HG03103 (cell line): ENCODE results near the gene LIME1.

Experiments
- ATAC-seq: cut with Tn5 transposase; IDR thresholded peaks from one replicate; pipeline ENCODE4 v1.9.1; 2021; ENCODE audit warnings: low read depth; ENCODE audit not compliant: unreplicated experiment

LIME1 gene

DNA sequence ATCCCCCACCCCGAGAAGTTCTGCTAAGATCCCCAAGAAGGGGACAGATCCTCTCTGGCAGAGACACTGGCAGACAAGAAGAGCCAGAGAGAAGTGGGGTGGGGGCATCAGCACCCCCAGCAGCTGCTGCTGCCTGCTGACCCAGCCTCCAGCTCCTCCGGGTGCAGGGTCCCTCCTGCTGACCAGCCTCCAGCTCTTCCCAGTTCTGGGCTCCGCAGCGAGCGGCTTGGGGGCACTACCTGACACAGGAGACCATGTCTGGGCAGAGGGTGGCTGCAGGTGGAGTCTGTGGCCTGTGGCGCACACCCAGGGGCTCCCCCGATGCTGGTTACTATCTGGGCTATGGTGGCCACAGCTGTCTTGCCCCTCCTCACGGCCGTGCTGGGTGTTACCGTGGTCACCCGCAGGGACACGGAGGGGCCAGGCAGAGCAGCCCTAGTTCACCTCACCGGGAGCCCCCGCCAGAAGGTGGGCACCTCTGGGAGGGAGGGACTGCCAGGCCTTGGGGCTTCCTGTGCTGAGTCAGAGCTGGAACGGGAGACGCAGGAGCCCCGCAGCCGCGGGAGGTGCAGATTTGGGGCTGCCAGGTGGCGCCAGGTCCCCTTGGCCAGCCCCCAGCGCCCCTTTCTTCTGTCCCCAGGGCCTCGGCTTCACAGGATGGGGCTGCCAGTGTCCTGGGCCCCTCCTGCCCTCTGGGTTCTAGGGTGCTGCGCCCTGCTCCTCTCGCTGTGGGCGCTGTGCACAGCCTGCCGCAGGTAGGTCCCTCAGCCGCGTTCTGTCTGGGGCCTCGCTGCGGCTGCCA lies 630 bp downstream of the LIME1 start:
- ATAC-seq, result no peak

DNA sequence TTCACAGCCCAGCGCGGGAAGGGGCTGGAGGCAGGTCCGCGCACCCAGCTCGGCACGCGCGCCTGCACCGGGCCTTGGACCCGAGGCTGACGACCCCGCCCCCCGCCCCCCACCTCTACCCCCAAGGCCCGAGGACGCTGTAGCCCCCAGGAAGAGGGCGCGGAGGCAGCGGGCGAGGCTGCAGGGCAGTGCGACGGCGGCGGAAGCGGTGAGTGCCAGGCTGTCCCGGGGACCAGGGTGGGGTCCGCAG lies 1.2 kb downstream of the LIME1 start:
- no peak for ATAC-seq

DNA sequence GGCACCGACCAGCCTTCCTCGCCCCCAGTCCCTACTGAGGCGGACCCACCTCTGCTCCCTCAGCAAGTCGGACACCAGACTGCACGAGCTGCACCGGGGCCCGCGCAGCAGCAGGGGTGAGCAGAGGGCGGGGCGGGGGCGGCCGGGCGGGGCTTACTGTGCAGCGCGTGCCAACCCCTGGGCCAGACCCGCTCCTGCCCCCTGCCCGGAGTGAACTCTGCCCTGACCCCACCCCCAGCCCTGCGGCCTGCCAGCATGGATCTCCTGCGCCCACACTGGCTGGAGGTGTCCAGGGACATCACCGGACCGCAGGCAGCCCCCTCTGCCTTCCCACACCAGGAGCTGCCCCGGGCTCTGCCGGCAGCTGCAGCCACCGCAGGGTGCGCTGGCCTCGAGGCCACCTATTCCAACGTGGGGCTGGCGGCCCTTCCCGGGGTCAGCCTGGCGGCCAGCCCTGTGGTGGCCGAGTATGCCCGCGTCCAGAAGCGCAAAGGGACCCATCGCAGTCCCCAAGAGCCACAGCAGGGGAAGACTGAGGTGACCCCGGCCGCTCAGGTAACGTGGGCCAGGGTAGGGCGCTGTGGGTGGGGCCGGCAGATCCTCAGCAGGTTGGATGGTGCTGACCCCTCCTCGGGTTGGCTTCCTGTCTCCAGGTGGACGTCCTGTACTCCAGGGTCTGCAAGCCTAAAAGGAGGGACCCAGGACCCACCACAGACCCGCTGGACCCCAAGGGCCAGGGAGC lies 1.7 kb downstream of the LIME1 start:
- no peak for ATAC-seq

DNA sequence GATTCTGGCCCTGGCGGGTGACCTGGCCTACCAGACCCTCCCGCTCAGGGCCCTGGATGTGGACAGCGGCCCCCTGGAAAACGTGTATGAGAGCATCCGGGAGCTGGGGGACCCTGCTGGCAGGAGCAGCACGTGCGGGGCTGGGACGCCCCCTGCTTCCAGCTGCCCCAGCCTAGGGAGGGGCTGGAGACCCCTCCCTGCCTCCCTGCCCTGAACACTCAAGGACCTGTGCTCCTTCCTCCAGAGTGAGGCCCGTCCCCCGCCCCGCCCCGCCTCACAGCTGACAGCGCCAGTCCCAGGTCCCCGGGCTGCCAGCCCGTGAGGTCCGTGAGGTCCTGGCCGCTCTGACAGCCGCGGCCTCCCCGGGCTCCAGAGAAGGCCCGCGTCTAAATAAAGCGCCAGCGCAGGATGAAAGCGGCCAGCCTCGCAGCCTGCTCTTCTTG lies 2.2 kb downstream of the LIME1 start:
- ATAC-seq, result no peak

DNA sequence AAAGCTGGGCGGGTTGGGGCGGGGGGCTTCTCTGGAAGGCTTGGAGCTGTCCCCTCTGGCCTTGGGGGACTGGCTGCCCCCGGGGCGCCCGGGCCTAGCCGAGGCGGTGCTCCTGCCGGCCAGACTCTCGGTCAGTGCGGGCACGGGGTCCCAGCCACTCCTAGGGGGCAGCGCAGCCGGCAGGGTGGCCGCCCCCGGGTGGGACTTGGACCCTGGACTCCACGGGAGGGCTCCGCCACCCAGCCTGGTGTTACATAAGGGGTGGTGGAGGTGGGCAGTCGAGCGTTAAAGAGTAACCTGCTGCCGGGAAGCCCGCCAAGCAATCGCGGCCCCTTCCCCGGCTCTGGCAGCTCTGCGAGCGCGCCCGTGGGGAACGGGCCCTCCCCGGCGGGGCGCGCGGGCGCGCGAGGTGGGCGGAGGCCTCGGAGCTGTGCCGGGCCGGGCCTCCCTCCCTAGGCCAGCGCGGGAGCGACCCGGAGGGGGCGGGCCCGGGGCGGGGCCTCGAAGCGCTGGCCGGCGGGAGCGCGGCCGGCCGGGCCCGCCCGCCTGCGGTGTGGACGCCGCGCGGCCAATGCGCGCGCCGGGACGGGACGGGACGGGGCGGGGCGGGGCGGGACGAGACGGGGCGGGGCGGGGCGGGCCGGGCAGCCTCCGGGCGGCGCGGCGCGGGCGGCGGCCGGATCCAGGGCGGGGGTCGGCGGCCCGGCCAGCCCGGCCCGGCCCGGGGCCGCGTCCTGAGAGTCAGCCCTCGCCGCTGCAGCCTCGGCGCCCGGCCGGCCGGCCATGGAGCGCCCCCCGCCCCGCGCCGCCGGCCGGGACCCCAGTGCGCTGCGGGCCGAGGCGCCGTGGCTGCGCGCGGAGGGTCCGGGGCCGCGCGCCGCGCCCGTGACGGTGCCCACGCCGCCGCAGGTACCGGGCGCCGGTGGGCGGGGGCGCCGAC lies 2.9 kb downstream of the LIME1 start, which contains the start of gene SLC2A4RG:
TSS of gene SLC2A4RG (plus strand) at position 647 of the 940 bp plus-strand sequence. CDS start at position 784, 137 bp downstream.
- ATAC-seq, result no peak

DNA sequence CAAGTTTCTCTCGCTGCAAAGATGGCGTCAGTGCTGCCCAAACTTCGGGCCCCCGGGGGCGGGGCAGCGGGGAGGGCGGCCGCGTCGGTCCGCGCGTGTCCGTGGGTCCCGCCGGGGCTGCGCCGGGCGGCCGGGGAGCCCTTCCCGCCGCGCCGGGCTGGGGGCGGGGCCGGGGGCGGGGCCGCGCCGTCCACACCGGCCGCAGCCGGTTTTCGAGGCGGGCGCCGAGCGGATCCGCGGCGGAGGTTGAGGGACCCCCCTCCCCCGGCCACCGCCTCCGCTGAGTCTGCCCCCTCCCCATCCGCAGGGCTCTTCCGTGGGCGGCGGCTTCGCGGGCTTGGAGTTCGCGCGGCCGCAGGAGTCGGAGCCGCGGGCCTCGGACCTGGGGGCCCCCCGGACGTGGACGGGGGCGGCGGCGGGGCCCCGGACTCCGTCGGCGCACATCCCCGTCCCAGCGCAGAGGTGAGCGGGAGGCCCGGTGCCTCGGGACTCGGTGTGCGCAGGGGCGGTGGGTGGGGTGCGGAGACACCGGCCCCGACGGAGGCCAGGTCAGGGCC lies 3.7 kb downstream of the LIME1 start:
- no peak for ATAC-seq

DNA sequence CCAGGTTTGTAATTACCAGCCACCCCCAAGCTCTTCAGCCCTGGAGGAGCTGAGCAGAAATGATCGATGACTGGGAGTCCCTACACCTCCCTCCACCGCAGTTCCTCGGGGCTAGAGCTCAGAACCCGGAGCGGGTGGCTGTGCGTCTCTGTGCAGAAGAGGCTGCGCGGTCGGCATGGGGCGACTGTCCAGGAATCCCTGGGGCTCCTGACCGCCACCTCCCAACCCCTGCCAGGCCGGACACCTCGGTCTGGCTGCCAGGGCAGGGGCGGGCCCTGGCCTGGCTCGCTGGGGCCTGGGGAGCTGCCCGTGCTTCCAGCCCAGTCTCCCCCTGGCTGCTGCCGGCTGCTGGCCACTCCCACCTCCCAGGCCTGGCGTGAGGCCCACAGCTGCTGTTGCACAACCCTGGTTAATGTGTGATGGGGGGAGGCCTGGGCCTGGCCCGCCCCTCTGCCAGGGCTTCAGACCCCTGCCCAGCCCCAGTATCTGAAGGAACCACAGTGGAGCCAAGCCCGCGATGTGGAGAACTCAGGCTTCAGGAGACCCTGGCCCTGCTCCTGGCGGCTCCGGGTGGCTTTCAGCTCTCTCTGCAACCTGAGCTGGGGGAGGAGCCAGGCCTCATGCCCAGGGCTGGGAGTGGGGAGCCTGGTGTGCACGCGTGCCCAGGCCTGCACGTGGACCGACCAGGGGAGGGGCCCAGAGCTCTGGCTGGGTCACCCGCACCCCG lies 4.3 kb downstream of the LIME1 start:
- ATAC-seq, result no peak

DNA sequence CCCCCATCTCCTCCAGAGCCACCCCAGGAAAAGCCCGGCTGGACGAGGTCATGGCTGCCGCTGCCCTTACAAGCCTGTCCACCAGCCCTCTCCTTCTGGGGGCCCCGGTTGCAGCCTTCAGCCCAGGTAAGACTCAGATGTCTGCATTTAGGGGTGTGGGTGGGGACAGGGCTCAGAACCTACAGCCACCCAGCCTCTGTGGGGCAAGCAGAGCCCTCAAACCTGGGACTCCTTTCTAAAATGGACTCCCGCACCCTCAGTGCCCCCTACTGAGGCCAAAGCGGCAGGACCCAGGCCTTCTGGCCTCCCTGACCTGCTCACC lies 4.9 kb downstream of the LIME1 start:
- ATAC-seq, result no peak

DNA sequence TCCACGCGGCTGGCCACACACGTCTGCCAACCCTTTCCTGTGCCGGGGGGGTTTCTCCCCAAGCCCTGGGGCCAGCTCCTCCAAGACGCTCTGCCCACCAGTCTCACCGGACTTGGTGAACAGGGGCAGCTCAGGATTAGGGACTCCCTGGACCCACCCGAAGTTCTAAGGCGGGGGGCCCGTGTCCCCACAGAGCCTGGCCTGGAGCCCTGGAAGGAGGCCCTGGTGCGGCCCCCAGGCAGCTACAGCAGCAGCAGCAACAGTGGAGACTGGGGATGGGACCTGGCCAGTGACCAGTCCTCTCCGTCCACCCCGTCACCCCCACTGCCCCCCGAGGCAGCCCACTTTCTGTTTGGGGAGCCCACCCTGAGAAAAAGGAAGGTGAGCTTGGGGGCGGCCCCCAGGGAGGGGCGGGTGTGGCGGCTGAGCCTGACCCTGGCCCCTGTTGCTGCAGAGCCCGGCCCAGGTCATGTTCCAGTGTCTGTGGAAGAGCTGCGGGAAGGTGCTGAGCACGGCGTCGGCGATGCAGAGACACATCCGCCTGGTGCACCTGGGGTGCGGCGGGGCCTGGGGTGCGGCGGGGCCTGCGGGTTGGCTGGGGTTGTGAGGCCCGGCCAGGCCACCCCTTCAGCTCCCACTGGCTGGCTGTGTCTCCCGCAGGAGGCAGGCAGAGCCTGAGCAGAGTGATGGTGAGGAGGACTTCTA lies 5.4 kb downstream of the LIME1 start:
- ATAC-seq, result no peak

DNA sequence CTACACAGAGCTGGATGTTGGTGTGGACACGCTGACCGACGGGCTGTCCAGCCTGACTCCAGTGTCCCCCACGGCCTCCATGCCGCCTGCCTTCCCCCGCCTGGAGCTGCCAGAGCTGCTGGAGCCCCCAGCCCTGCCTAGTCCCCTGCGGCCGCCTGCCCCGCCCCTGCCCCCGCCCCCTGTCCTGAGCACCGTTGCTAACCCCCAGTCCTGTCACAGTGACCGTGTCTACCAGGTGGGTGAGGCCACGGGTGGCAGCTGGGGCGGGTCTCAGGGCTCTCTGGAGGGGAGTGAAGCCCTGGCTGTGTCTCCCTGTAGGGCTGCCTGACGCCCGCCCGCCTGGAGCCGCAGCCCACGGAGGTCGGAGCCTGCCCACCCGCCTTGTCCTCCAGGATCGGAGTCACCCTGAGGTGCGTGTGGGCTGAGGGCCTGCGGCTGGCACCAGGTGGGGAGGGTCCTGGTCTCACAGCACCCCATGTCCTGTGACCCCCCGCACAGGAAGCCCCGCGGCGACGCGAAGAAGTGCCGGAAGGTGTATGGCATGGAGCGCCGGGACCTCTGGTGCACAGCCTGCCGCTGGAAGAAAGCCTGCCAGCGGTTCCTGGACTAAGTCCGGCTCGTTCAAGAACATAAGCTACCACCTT lies 6.0 kb downstream of the LIME1 start:
- ATAC-seq, result no peak

DNA sequence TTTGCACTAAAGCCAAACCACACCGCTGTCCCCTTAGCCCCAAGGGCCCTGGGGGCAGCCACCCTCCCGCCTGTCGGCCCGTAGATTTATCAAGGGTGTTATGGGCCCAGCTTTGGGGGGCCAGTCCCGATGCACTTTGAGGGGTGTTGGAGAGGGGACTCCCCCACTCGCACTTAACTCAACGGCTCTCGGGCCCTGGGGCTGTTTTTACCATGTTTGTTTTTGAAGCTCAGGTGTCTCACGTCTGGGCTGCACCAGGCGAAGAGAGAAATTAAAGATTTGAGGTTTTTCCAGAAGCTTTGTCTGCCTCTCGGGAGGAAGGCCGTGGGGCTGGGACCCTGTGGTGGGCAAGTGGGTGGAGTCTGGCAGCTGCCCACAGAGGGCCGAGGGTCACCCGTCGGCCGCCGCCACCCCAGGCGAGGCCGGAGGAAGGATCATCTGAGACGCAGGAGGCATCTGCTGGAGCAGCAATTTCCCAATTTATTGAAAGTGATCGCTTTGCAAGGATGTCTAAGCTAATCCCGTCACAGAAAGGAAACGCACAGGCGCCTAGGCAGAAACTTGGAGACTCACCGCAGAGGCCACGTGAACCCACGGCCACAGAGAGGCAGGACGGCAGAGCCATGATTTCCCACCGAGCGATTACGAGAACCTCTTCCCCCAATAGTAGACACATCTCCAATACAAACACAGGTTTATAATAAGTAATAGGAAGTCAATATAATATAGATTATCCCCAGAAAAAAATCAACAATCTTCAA lies 6.9 kb downstream of the LIME1 start:
- ATAC-seq, result no peak

DNA sequence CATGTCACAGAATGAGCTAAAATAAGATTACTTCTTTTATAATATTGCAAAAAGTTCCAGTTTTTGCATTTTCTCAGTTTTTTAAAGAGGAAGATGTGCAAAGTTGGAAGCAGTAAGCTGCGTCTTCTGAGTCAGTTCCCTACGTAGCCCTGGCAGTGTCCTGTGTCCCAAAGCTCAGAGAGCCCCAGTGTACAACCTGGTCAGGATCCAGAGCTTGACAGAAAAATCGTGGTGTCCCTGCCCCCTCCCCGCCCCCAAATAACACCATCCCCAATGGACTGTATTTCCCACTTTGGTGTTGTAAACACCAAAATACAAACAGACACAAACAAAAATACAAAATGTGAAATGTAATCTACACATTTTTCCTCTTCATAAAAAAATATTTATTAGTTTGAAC lies 7.7 kb downstream of the LIME1 start:
- ATAC-seq, result no peak

DNA sequence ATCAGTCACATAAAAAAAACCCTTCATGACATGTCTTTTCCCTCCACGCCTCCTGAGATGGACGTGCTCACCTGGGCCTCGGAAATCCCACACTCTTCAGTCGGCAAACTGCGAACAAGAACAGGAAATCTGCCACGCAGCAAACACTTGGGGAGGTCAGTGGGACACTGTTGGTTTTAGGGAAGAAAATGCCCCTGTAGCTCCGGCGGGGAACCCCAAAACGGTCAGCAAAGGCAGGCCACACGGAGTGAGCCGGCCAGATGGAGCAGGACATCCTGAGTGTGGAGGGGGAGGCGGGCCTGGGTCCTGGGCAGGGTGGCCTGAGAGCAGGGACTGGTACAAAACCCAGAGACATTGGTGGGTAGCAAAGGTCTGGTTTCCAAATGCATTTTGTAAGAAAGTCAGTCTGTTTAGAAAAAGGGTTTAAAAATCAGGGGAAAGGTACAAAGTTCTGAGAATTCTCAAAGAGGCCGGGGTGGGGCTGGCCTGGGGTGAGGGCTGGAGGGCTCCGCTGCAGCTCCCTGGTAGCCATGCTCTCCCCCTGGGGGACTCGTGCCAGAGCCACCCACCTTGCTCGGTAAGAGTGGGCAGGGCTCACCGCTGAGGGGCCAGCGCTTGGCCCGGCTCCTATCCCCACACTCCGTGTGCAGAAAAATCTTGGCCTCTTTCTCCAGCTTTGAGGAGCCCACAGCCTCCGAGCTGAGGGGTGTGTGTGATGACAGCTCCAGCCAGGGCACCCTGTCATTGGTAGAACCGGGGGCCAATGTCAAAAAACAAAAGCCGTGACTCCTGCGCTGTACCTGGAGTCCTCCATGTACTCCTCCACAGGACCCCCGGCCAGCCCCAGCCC lies 8.3 kb downstream of the LIME1 start:
- no peak for ATAC-seq

DNA sequence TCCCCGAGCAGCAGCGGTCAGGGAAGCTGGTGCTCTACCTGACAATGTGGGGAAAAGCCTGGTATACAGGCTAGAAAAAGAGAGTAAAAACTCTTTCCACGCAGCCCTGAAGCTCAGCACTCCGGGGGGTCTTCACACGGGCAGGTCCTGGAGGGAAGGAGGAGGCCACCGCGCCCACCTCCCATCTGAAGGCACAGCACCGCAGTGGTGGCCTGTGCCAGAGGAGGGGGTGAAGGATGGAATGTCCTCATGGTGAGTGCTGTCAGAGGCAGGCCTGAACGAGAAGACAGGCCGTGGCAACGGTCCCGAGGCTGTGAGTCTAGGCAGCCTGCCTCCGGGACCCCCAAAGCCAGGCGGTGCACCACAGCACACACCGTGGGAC lies 9.0 kb downstream of the LIME1 start:
- no peak for ATAC-seq

DNA sequence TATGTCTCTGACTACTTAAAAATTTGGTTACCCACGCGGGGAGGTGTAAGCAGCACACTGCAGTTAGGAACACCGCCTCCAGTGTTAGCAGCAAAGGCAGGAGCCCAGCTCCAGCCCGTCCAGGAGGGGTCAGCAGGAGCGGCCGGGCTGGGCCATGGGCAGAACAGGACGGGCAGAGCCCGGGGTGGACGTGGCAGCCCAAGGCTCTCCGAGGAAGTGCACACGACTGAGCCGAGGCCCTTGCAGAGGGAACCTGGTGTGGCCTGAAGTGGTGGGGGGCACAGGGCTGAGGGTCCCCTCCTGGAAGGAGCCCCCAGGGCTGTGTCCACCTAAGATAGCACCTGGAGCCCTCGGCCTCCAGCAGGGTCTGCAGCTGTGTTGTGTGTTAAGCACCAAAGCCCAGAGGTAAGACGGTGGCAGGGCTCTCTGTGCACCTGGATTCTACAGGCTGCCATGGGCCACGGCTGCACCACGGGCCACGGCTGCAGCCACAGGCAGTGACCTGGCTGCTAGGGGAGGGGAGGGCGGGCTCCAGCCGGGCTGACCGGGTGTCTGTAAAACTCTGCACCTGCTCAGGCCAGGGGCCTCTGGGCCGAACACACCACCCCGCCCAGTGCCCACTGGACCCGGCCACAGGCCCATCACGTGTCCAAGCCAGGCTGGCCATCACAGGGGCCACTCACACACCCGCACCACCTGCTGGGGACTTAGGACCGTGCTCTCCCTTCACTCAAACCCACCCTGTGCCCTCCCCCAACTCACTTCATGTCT lies 9.7 kb downstream of the LIME1 start:
- no peak for ATAC-seq

DNA sequence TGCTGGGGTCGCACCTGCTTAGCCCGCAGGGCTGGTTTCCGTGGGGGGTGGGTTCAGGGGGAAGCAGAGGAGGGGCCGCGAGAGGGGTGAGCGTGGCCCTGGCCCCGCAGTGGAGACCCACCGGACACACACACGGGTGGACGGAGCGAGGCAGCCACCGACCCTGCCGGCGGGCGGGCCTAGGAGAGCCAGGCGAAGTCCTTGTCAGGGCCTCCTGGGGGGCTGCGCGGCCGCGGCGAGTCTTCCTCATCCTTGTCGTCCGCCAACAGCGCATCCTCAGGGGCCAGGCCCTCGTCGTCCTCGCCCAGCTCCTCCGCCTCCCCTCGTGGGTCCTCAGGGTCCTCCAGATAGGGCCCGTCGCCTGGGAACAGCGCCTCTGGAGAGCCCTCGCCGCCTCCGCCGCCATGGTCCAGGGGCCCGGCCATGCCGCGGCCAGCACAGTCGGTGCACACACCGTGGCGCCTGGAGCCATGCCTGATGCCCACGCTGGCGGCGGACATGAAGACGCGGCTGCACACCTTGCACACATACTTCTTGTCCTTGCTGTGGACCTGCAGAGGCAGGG lies 10.4 kb downstream of the LIME1 start:
- no peak for ATAC-seq
